CD8-positive, alpha-beta memory T cell (primary cell): ENCODE data around the gene GLOD4. TPM values are rescaled to one million over a fixed set of nuclear protein-coding genes. Genes with fewer than 3 reads are reported as not detected.

ENCODE experiments used
- CTCF ChIA-PET: fragments of 350-600 bp; sonication (Branson Sonifier 250); formaldehyde crosslinking; loops from one replicate; lab custom pipeline; 2021; ENCODE audit warnings: antibody characterized with exemption; lab: Charles Lee
- POLR2A ChIA-PET: fragments of 350-600 bp; sonication (Branson Sonifier 250); formaldehyde crosslinking; loops from one replicate; lab custom pipeline; 2021; ENCODE audit warnings: antibody characterized with exemption; lab: Charles Lee
- DNase-seq, 5 donors: peaks; one replicate each; pipeline versions ENCODE4 v3.0.0 to v3.0.0-alpha.2; 2020 to 2022; ENCODE audit warnings: mixed read lengths in 1 of 5
- H3K27ac ChIP-seq: one replicate; pipeline ENCODE4 v1.7.0; 2013; ENCODE audit warnings: low read depth, mild to moderate bottlenecking, low read length, moderate library complexity
- H3K27me3 ChIP-seq: 2 replicates; pipeline ENCODE4 v1.7.0; 2013; ENCODE audit warnings: low read length, mild to moderate bottlenecking; ENCODE audit not compliant: insufficient read depth, poor library complexity, severe bottlenecking
- H3K36me3 ChIP-seq: 2 replicates; pipeline ENCODE4 v1.7.0; 2013; ENCODE audit warnings: mild to moderate bottlenecking, low read length, moderate library complexity; ENCODE audit not compliant: insufficient read depth
- H3K4me1 ChIP-seq: 2 replicates; pipeline ENCODE4 v1.7.0; 2013; ENCODE audit warnings: mild to moderate bottlenecking, low read length, moderate library complexity; ENCODE audit not compliant: insufficient read depth
- H3K4me3 ChIP-seq: 2 replicates; pipeline ENCODE4 v1.7.0; 2013; ENCODE audit warnings: mild to moderate bottlenecking, low read length
- H3K9me3 ChIP-seq: 2 replicates; pipeline ENCODE4 v1.7.0; 2013; ENCODE audit warnings: mild to moderate bottlenecking, low read length
- H3K27ac Mint-ChIP-seq, 8 donors: one replicate each; pipeline ENCODE4 v1.8.0; 2020 to 2021; ENCODE audit warnings: mixed read lengths in 8 of 8, mild to moderate bottlenecking in 6 of 8, inconsistent platforms in 3 of 8, moderate library complexity in 3 of 8
- H3K27me3 Mint-ChIP-seq, 2 donors: one replicate each; pipeline ENCODE4 v1.8.0; 2020 to 2021; ENCODE audit warnings: mixed read lengths in 2 of 2, mild to moderate bottlenecking in 1 of 2, moderate library complexity in 1 of 2
- H3K36me3 Mint-ChIP-seq, 3 donors: one replicate each; pipeline ENCODE4 v1.8.0; 2020 to 2021; ENCODE audit warnings: mixed read lengths in 3 of 3, inconsistent platforms in 1 of 3, mild to moderate bottlenecking in 1 of 3
- H3K4me1 Mint-ChIP-seq, 3 donors: one replicate each; pipeline ENCODE4 v1.8.0; 2020 to 2021; ENCODE audit warnings: mixed read lengths in 3 of 3, inconsistent platforms in 1 of 3, mild to moderate bottlenecking in 1 of 3
- H3K4me3 Mint-ChIP-seq, 7 donors: one replicate each; pipeline ENCODE4 v1.8.0; 2020 to 2021; ENCODE audit warnings: mixed read lengths in 7 of 7, mild to moderate bottlenecking in 6 of 7, moderate library complexity in 4 of 7, inconsistent platforms in 2 of 7
- H3K9me3 Mint-ChIP-seq, 5 donors: one replicate each; pipeline ENCODE4 v1.8.0; 2020 to 2022; ENCODE audit warnings: mixed read lengths in 5 of 5, mild to moderate bottlenecking in 3 of 5, moderate library complexity in 2 of 5, inconsistent platforms in 1 of 5
- polyA plus RNA-seq: library from polyadenylated mRNA; unstranded; fragments of 300-500 nt; fragmentation: Illumina TruSeq; gene quantifications from one replicate; pipeline ENCODE4 v1.2.3, GENCODE V29; 2021
- total RNA-seq, 2 experiments: library from RNA; stranded (reverse); gene quantifications; one replicate each; pipeline ENCODE4 v1.2.3, GENCODE V29; 2021

Gene GLOD4
- total and polyA plus RNA-seq, 3 experiments from 2014 or later = 76.4 to 97.7 (median 90.6) TPM

GRCh38 chr17:720706-721539 lies 61.2 kb downstream of the GLOD4 start:
- CTCF ChIA-PET = no interaction called here
- no peak for DNase-seq
- Mint-ChIP-seq H3K27ac (no peak overlapping the region), H3K27me3 (no peaks in the 10 kb centered on the region), H3K4me1 (peaks cover 0 to 6% (median 3%) of the 10 kb centered on the region in 3 donors), H3K4me3 (peak overlapping the region in 1 of 7 donors; percentile 32), H3K36me3 (peaks cover 0 to 1% (median 0%) of the 10 kb centered on the region in 3 donors), H3K9me3 (no peaks in the 10 kb centered on the region)
- H3K27me3 ChIP-seq = no peaks in the 10 kb centered on the region
- H3K36me3 ChIP-seq = no peaks in the 10 kb centered on the region
- H3K4me1 ChIP-seq = no peaks in the 10 kb centered on the region
- POLR2A ChIA-PET = no interaction called here
- H3K4me3 ChIP-seq = no peak overlapping the region
- no peak overlapping the region for H3K27ac ChIP-seq
- no peaks in the 10 kb centered on the region for H3K9me3 ChIP-seq

GRCh38 chr17:718075-718474 lies 64.0 kb downstream of the GLOD4 start:
- Histone ChIP-seq H3K4me1 (peaks cover 15% of the 10 kb centered on the region), H3K36me3 (no peaks in the 10 kb centered on the region), H3K27me3 (no peaks in the 10 kb centered on the region), H3K4me3 (no peak overlapping the region), H3K9me3 (no peaks in the 10 kb centered on the region), H3K27ac (no peak overlapping the region)
- ChIA-PET CTCF (no interaction called here), POLR2A (no interaction called here)
- no peak overlapping the region for H3K27ac Mint-ChIP-seq
- H3K4me1 Mint-ChIP-seq = peaks cover 14 to 22% (median 14%) of the 10 kb centered on the region in 3 donors
- DNase-seq = no peak
- no peaks in the 10 kb centered on the region for H3K9me3 Mint-ChIP-seq
- H3K4me3 Mint-ChIP-seq = peak overlapping the region in 1 of 7 donors; percentile 51
- peaks cover 0 to 7% (median 1%) of the 10 kb centered on the region in 3 donors for H3K36me3 Mint-ChIP-seq
- H3K27me3 Mint-ChIP-seq = peaks cover 0 to 2% of the 10 kb centered on the region in 2 donors

Other genes with a start within 250 kb of the GLOD4 start
- gene VPS53, start 67.4 kb downstream of the GLOD4 start, total RNA-seq = 10 to 100 TPM; 65.1 to 70.5 TPM
- 8.2 TPM for gene VPS53, start 67.4 kb downstream of the GLOD4 start, polyA plus RNA-seq
- gene TLCD3A, start 49.7 kb downstream of the GLOD4 start, total RNA-seq = 10 to 100 TPM in 1 of 2 experiments, 1 to 10 TPM in 1; 7.9 to 12.1 TPM
- 5.2 TPM for gene TLCD3A, start 49.7 kb downstream of the GLOD4 start, polyA plus RNA-seq
- 10 to 100 TPM; 55.5 to 56.5 TPM for gene GEMIN4, start 30.0 kb downstream of the GLOD4 start, total RNA-seq
- gene GEMIN4, start 30.0 kb downstream of the GLOD4 start, polyA plus RNA-seq = 23.2 TPM
- gene MRM3, start 73 bp upstream of the GLOD4 start, total RNA-seq = 10 to 100 TPM; 35.5 to 37.4 TPM
- 24.9 TPM for gene MRM3, start 73 bp upstream of the GLOD4 start, polyA plus RNA-seq
- gene NXN, start 197.5 kb upstream of the GLOD4 start, total RNA-seq = under 1 TPM; 0.31 to 0.42 TPM
- 0.08 TPM for gene NXN, start 197.5 kb upstream of the GLOD4 start, polyA plus RNA-seq
- 10 to 100 TPM; 19.9 to 21.5 TPM for gene TIMM22, start 214.8 kb upstream of the GLOD4 start, total RNA-seq
- 29.2 TPM for gene TIMM22, start 214.8 kb upstream of the GLOD4 start, polyA plus RNA-seq